HG03095 (cell line): ENCODE data around the gene RERE.

Experiments used
- ATAC-seq: cut with Tn5 transposase; IDR thresholded peaks from one replicate; pipeline ENCODE4 v1.9.1; 2021; ENCODE audit warnings: moderate library complexity; ENCODE audit not compliant: unreplicated experiment

Gene RERE

GRCh38 chr1:8589571-8589970 lies 227.9 kb downstream of the RERE start:
- no peak for ATAC-seq

DNA sequence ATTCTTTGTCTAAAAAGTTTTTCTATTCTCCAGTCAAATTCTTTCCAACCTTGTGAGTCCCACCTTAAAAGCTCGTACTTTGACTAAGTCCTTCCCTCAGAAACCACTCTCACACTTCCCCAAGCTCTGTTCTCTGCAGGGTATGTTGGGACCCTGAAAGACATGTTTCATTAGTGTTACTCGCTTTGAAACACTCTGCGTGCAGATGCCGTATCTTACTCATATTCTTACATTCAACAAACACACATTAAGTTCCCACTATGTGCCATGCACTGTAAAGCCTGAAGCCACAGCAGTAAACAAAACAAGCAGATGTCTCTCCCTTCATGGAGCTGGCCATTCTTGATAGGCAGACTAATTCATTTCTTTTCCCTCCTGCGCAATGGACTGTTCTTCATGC lies 229.7 kb downstream of the RERE start:
- ATAC-seq, result no peak

DNA sequence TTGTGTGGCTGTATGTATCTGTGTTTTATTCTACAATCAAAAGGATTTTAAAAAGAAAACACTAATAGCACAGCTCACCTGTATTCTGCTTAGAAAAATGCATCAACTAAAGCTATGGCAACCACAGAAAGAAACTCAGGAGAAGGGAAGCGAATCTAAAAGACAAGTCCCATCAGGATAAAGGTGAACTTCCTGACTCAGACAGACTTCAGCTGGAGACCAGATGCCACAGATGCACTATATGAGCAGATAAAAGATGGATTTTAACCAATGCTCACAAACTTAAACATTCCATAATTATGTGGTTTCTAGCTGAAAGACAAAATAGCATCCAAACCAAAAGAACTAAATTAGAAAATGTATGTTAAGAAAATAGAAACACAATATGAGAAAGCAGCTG lies 231.0 kb downstream of the RERE start:
- ATAC-seq, result no peak

DNA sequence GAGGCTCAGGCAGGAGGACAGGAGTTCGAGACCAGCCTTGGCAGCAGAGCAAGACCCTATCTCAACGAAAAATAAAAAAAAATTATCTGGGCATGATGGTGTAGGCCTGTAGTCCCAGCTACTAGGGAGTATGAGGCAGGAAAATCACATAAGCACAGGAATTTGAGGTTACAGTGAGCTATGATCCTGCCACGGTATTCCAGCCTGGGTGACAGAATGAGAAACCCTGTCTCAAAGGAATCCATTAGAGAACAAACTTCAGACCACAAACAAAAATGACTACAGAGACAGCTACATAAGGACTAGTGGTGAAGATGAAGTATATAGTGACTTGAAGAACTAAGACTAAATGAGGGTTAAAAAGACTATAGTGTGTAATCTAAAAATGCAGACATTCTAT lies 233.1 kb downstream of the RERE start:
- ATAC-seq, result no peak

- no peak for ATAC-seq
Observed at GRCh38 chr1:8583031-8583430, 234.4 kb downstream of the RERE start.

- ATAC-seq, result no peak
Observed at GRCh38 chr1:8580566-8580965, 236.9 kb downstream of the RERE start.

- no peak for ATAC-seq
Observed at GRCh38 chr1:8578936-8579335, 238.5 kb downstream of the RERE start.

GRCh38 chr1:8578132-8578877 lies 239.1 kb downstream of the RERE start:
- ATAC-seq, result no peak

DNA sequence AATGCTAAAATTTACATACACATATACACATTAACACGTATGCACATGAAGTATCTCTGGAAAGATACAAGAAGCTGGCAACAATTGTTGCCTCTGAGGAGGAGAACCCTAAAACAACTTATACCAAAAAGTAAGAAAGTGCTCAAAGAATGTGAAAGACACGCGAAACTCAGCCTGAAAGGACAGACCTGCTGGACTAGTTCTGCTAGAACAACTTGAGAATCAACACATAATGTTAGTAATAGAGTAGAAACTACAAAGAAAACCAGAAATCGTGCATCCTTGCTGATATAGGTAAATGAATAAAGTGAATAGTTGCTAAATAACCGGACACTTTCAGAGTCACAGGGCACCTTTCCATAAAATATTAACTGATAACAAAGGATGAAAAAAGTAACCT lies 242.5 kb downstream of the RERE start:
- no peak for ATAC-seq

DNA sequence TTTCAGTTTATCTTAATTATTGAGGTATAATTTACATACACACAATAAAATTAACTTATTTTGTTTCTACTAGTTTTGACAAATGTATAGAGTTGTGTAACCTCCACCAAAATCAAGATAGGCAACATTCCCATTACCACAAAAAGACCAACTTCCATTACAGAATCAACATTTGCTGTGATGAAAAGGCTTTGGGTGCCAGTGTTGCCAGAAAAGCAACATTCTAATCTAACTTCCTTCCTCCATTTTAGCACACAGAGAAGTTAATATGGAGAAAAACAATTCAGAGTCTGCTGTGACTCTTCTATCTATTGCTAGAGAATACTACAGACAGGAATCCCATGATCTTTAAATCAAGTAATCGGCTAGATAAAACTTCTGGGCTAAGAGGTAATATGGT lies 245.3 kb downstream of the RERE start:
- ATAC-seq, result no peak

GRCh38 chr1:8571200-8571984 lies 246.0 kb downstream of the RERE start:
- ATAC-seq, result no peak

- ATAC-seq, result no peak
Observed at GRCh38 chr1:8570465-8570864, 247.0 kb downstream of the RERE start.

DNA sequence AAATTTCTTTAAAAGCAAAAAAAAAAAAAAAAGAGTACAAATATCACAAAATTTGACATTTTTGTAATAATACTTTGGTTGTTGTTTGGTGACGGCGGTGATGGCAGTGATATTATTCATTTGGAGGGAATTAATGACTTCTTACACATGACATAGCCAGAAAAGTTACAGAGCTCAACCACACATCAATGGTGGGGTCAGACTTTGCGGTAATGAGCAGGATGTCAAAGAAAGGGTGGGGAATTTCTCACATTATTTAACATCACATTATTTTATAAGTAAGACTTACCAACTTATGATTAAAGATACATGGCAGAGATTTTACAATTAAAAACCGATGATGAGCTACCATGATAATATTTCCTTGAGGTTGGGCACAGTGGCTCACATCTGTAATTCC lies 248.2 kb downstream of the RERE start:
- no peak for ATAC-seq

- no peak for ATAC-seq
Observed at GRCh38 chr1:8568837-8569236, 248.6 kb downstream of the RERE start.

GRCh38 chr1:8567146-8567545 lies 250.3 kb downstream of the RERE start:
- ATAC-seq, result no peak

DNA sequence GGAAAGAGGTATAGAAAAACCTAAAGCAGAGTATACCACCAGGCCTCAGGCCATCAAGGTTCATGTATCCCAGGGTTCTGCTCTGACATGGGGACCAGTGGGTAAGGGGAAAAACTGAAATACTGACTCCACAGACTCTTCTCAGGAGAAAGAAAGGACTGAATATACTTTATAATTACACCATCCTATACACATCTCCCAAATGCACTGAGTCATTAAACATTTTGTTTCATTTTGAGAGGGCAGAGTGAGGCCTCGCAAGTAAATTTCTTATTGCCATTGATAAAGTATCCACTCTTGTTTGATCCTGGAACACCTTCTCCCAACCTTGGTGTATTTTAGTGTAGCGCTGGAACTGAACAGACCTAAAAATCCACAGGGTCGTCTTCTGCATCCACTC lies 251.6 kb downstream of the RERE start:
- no peak for ATAC-seq

- ATAC-seq, result no peak
Observed at GRCh38 chr1:8563944-8564537, 253.4 kb downstream of the RERE start.

DNA sequence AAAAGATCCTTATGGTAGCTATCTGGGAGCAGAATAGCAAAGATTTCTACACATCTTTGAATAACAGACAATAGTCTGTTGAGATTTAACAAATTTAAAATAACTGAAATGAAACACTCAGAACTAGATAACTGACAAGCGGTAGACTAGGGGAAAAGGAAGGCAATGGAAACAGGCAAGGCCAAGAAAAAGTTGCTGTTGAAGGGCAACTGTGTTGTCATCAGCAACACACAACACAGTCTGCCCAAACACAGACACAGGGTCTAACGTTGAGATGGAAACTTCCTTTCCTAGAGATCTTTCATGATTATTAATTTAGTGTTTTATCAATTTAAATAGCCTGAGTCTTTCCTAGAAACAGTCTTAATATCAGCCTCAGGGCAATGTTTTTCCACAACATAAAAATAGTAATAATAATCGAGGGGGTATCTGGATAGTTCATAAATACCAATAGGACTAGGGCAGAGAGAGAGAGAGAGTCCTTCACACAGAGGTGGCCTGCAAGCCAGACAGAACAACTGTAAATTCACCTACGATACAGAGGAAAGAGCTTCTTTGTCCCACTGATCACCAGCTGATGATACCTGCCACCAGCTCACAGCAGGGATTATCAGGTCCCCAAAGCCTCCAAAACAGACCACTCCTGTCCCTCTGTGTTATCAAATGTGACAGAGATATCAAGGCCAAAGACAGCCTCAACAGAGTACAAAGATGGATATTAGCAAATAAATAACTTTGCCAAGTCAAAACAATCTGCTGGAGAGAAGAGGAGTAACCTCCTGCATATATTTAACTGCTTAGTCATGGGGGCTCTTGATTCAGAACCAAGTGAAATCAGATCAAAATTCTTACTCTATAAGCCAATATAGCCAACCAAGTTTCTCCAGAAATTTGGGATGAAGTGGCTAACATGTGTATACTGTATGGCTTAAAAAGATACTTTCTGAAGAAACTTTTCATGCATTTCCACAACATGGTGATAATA lies 254.3 kb downstream of the RERE start:
- no peak for ATAC-seq

DNA sequence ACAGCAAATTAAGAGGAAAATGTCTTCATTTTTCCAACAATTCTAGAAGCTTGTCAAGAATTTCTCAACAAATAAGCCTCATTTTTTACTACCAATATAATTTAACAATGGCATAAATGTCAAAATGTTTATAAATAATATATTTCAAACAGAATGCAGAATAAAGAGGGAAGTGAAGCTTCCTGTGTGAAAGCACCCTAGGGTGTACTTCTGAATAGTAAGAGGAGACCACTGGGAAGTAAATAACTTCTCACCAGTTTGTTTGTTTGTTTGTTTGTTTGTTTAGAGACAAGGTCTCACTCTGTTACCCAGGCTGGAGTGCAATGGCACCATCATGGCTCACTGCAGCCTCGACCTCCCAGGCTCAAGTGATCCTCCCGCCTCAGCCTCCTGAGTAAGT lies 255.2 kb downstream of the RERE start:
- no peak for ATAC-seq

DNA sequence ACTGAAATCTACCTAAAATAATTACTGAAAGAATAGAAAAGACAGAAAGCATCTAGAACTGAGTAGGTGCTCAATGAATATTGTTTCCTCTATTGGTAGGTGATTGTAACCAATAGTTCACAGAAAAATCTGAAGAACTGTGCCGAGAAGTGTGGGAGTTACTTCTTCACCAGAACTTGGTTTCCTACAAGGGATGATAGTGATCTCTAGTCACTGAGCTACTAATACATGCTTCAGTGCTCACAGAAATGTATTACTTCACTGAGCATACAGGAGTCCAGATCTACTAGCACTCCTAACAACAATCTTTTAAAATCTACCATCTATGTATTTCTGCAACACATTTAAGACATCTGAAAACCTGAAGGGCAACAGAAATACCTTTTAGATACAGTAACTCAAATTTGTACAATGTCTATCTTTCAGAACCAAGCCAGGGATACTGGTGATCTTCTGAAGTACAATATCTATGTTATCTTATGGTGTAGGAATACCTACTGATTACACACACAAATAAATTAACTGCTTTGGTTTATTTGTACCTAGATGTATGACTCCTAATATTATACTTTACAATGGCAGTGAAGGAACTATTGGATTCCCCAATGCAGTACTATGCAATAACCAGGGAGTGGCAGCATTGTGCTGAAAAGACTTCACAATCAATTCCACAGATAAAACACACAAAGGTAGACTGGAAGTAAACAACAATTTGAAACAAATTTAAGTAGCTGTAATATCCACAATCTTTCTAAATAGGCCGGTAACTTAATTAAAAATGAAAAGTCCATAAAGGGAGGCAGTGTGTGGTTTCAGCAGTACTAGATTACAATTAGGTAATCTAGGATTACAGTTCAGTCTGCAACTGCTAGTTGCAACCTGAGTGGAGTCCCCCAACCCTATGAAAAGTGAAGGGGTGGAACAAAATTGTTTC lies 256.6 kb downstream of the RERE start:
- ATAC-seq, result no peak
